Measurements from ENCODE around the gene CLEC4M.

The CLEC4M gene

DNA sequence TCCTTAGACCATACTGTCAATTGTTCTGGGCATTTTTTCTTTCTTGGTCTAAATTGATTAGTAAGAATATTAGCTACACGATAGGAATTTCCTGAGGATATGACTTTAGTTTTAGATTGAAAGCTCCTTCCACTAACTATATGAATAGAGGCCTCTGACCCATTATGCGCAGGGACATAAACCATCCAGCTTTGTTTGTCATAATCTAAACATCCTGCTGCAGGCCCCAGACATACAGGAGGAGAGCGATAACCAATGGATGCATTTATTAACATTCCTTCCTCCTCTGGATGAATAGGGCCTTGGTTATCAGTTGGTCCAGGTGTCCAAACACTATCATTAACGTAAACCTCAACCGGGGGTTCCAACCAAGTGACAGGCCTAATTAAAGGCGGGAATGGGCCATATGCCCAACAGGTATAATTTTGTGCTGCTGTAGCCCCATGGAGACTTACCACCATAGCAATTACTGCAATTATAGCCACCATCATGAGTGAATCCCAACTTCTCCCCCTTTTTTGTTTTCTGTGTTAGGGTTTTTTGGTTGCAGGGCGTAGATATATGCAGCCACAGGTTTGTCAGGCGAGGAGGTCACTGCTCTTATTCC is 32.6 kb downstream of the CLEC4M start:
- H3K27me3 ChIP-seq (replicated peaks; ENCODE audit: control insufficient read depth, insufficient read depth, low read length), result no peaks in the 10 kb centered on the region
- no peak overlapping the region for H3K4me3 ChIP-seq (replicated peaks; ENCODE audit: low read depth, low read length)
- TF ChIP-seq, protein P1, sequence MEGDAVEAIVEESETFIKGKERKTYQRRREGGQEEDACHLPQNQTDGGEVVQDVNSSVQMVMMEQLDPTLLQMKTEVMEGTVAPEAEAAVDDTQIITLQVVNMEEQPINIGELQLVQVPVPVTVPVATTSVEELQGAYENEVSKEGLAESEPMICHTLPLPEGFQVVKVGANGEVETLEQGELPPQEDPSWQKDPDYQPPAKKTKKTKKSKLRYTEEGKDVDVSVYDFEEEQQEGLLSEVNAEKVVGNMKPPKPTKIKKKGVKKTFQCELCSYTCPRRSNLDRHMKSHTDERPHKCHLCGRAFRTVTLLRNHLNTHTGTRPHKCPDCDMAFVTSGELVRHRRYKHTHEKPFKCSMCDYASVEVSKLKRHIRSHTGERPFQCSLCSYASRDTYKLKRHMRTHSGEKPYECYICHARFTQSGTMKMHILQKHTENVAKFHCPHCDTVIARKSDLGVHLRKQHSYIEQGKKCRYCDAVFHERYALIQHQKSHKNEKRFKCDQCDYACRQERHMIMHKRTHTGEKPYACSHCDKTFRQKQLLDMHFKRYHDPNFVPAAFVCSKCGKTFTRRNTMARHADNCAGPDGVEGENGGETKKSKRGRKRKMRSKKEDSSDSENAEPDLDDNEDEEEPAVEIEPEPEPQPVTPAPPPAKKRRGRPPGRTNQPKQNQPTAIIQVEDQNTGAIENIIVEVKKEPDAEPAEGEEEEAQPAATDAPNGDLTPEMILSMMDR (IDR thresholded peaks at IDR 0.05; ENCODE audit: insufficient read depth, low read length, poor library complexity, severe bottlenecking), result no peak
- no peak for DNase-seq (ENCODE audit: extremely low read depth, insufficient read length)
- H3K36me3 ChIP-seq (ENCODE audit: control insufficient read depth, insufficient read depth, low read length), result no peaks in the 10 kb centered on the region

DNA sequence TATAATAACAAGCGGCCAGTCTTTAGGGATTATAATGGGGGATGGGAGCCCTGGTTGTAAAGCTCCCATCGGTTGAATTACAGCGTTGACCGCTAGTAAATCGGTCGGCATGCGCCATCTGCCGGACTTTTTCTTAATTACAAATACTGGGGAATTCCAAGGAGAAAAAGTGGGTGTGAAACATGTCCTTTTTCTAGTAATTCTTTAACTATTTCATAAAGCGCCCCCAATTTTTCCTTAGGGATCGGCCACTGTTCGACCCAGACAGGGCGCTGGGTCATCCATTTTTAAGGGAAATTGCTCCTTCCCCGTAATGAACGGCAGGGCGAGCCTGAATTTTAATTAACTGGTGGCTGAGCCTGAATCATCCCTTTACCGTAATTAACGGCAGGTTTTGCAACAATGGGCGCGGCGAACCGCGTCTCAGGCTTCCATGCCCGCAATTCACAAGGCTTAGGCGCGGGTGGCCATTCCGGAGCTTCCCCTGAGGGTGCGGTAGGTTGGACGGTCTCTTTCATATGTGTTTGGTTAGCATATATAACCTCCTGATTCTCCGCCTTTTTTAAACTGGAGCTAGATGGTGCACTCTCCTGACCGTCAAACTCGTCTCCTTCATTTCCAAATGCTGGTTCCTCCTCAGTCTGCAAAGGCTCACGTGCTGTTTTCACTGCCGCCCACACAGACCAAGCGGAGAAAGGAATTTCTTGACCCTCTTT is 36.8 kb downstream of the CLEC4M start:
- Histone ChIP-seq H3K36me3 (ENCODE audit: control insufficient read depth, insufficient read depth, low read length) (no peaks in the 10 kb centered on the region), H3K27me3 (replicated peaks; ENCODE audit: control insufficient read depth, insufficient read depth, low read length) (no peaks in the 10 kb centered on the region), H3K4me3 (replicated peaks; ENCODE audit: low read depth, low read length) (peak overlapping the region; percentile 53)
- DNase-seq (ENCODE audit: extremely low read depth, insufficient read length), result peak; percentile 52
- TF ChIP-seq, protein P1 (IDR thresholded peaks at IDR 0.05; ENCODE audit: insufficient read depth, low read length, poor library complexity, severe bottlenecking), result peak; percentile 51

DNA sequence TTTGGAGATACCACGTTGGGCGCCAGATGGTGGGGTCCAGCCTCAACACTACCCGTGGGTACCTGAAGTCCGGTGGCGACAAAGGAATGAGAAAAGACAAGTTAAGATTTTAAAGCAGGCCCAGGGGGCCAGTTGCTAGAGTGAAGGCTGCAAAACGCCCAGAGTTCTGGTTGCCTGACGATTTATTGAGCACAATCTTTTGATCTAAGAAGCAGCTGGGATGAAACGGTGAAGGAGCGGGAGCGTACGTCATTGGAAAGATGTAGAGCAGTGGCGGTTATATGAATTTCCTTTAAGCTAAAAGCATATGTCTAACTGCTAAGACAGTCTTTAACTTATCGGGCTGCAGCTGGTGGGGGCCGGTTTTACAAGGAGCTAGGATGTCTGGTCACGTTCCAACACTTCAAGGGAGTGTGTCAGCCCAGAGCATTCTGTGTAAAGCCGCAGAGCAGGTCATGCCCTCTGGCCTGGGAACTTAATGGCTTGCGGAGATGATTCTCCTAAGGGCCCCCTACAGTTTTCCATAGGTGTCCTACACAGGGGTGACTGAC is 38.1 kb downstream of the CLEC4M start:
- TF ChIP-seq, protein P1 (IDR thresholded peaks at IDR 0.05; ENCODE audit: insufficient read depth, low read length, poor library complexity, severe bottlenecking), result no peak
- DNase-seq (ENCODE audit: extremely low read depth, insufficient read length), result no peak
- Histone ChIP-seq H3K4me3 (replicated peaks; ENCODE audit: low read depth, low read length) (no peak overlapping the region), H3K27me3 (replicated peaks; ENCODE audit: control insufficient read depth, insufficient read depth, low read length) (no peaks in the 10 kb centered on the region), H3K36me3 (ENCODE audit: control insufficient read depth, insufficient read depth, low read length) (no peaks in the 10 kb centered on the region)

DNA sequence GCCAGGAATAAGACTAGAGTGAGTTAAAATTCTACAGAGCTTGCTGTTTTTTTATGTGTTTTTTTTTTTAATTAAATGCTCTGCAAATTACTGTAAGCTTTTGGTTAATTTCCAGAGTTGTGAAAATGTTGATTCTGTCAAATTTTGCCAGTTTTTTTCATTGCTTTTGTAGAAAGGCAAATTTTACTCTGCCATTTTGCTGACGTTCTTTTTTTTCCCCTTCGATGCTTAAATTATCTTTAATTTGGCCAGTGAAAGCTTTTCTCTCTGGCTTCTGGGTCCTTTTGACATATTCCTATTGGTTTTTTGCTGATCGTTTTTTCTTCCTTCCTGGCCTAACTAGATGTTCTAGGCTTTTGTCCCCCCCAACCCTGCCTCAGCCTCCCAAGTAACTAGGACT is 43.2 kb downstream of the CLEC4M start:
- Histone ChIP-seq H3K27me3 (replicated peaks; ENCODE audit: control insufficient read depth, insufficient read depth, low read length) (no peaks in the 10 kb centered on the region), H3K4me3 (replicated peaks; ENCODE audit: low read depth, low read length) (no peak overlapping the region), H3K36me3 (ENCODE audit: control insufficient read depth, insufficient read depth, low read length) (no peaks in the 10 kb centered on the region)
- DNase-seq (ENCODE audit: extremely low read depth, insufficient read length), result no peak
- TF ChIP-seq, protein P1 (IDR thresholded peaks at IDR 0.05; ENCODE audit: insufficient read depth, low read length, poor library complexity, severe bottlenecking), result no peak

DNA sequence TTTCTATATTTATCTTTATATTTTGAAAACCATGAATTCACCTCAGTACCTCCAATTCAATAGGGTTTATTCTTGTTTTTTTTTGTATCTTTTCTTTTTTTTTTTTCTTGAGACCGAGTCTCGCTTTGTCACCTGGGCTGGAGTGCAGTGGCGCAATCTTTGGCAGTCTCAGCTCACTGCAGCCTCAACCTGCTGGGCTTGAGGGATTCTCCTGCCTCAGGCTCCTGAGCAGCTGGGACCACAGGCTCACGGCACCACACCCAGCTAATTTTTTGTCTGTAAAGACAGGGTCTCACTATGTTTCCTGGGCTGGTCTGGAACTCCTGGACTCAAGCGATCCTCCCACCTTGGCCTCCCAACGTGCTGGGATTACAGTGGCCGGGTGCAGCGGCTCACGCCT is 43.8 kb downstream of the CLEC4M start:
- H3K36me3 ChIP-seq (ENCODE audit: control insufficient read depth, insufficient read depth, low read length), result no peaks in the 10 kb centered on the region
- no peak overlapping the region for H3K4me3 ChIP-seq (replicated peaks; ENCODE audit: low read depth, low read length)
- DNase-seq (ENCODE audit: extremely low read depth, insufficient read length), result no peak
- TF ChIP-seq, protein P1 (IDR thresholded peaks at IDR 0.05; ENCODE audit: insufficient read depth, low read length, poor library complexity, severe bottlenecking), result no peak
- no peaks in the 10 kb centered on the region for H3K27me3 ChIP-seq (replicated peaks; ENCODE audit: control insufficient read depth, insufficient read depth, low read length)
